ENCODE results near the gene DUSP2.

DUSP2 gene

DNA sequence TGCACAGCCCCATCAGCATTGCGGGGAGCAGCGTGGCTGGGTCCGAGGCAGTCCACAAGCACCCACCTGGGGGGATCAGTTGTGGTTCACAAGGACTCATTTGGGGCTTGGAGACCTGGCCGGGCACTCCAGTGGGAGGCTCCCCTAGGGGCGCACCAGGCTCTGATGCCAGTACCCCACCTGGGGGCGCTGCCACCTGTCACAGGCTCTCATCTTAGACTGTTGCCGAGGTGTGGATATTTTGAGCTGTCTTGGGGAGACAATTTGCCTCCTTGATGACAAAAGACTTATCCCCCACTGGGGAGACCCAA is 31.9 kb downstream of the DUSP2 start:
- no peak for DNase-seq

DNA sequence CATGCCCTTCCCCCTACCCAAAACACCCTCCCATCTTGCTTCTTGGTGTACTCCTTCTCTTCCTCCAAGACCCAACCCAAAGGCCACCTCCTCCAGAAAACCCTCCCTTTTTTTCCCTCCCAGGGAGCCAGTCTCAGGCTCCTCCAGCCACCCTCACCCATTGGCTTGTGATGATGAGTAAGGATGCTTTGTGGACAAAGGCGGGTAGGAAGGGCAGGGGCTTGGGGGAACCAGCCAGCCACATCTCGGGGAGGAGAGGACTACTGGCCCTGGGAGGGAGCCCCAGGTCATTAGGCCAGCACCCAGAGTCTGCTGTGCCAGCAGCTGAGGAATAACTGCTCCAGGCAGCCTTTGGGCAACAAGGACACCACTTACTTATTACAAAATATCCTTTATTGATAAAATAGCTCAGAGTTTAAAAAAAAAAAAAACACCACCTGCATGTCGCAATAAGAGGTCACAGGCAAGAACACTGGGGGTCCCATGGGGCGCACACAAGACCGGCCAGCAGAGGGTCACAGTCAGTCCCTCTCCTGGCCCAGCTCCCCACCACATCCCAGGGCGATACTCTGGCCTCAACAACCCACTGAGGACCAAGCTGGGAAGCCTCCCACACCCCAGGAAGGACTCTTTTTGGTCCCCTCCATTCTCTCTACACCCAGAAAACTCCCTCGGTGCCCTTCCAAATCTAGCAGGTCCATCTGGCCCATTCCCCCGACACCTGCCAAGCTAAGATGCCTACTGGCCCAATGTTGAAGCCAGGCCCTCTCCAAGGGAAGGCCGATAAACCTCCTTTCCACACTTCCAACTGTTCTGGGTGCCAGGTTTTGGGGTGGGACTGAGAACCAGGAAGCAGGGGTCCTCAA is 32.5 kb downstream of the DUSP2 start:
- DNase-seq: no peak

DNA sequence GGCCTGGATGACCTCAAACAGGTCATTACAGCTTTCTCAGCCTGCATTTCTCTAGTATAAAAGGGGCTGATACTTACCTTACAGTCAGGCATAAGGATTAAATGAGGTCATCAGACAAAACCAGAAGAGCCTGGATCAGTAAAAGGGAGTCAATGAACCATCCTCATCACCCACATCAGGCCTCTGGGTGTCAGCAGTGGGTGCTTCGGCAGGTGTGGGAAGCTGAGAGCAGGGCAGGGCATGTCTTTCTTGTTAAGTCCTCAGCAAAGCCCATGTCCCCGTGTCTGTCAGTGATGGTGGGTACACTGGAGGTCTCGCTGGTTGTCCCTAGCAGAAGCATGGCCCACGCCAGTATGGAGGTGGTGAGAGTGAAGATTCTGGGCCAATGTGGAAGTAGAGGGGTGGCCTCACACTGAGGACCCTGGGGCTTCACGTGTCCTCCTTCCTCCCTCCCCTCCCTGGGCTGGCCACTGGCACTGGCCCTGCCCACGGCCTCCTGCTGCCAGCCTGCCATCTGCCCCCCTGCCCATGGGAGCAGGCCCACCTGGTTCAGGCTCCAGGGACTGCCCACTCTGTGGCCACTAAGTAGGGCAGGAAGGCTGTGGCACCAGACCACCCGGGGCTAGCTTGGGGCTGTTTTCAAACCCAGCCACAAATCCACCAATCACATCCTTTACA is 33.3 kb downstream of the DUSP2 start:
- DNase-seq: peak; percentile 27

DNA sequence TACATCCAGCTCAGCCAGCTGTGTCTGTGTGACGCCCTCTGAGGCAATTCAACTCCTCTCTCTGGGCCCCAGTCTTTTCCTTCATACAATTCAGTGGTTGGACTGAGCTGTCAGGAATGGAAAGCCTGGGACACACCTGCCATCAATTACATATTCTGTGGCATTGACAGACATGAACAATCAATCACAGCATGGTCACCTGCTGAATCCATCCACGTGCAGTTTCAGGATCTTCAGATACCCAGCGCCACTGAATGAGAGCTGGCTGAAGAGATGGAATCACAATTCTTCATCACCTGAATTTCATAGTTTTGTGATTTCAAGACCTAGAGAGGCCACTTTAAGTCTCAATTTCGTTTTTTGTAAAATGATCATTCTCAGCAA is 34.0 kb downstream of the DUSP2 start:
- no peak for DNase-seq

DNA sequence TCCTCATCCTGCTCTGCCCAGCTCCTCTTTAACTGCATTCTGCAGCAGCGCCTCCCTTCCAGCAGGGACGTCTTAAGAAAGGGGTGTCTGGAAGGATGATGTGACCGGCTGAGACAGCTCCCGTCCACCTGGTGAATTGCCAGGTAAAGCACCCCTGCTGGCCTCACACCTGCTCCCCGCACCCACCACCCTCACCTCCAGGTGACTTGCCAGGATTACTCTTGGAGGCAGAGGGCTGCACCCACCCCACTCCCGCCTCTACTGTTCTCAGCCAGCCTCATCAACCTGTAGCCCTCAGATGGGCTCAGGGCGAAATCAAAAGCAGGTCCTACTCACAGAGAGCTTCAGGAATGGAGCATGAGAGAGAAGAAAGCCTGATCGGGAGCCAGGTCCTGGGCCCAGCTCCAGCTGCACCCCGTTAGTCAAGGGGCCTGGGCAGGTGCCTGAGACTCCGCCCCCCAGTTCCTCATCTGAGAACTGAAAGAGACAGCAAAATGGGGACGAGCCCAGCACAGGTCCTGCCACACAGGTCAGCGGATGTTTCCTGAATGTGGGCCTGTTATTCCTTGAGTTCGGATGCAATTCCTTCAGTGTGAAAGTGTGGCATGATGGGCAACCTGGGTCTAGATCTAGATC is 34.5 kb downstream of the DUSP2 start:
- no peak for DNase-seq

DNA sequence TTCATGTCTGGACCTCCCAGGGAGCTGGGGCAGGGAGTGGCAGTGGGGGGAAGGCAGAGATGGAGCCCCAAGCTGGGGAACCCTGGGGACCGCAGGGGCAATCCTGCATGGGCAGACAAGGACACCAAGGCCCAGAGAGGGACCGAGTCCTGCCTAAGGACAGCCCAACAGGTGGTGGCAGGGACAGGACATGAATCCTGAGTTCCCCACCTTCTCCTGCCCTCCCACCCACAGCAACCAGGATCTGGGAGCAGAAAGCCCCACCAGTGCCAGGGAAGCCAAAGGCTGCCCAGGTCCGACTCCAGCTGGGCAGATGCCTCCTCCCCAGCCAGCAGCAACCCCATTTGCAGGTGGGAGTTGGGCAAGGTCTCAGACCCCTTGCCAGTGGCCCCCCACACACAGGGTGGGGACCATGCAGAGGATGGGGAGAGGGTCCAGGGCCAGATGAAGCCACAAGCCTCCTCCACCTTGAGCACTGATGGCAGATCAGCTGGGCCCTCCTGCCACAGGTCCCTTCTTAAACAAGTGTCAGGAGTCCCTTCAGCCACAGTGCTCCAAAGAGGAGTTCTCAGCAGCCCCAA is 35.2 kb downstream of the DUSP2 start:
- no peak for DNase-seq

DNA sequence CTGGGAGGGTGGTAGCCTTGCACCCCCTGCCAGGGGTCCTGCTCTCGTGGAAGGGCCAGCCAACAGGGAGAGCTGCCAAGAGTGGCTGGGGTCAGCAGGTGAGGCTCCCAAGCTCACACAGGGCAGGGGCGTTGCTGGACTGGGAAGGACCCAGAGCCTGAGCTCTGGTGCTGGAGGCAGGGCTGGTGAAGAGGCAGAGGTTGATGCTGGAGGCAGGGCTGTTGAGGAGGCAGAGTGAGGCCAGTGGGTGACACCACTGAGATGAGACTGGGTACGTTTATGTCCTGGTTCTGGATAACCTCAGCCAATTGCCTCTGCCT is 35.9 kb downstream of the DUSP2 start:
- peak; percentile 21 for DNase-seq

DNA sequence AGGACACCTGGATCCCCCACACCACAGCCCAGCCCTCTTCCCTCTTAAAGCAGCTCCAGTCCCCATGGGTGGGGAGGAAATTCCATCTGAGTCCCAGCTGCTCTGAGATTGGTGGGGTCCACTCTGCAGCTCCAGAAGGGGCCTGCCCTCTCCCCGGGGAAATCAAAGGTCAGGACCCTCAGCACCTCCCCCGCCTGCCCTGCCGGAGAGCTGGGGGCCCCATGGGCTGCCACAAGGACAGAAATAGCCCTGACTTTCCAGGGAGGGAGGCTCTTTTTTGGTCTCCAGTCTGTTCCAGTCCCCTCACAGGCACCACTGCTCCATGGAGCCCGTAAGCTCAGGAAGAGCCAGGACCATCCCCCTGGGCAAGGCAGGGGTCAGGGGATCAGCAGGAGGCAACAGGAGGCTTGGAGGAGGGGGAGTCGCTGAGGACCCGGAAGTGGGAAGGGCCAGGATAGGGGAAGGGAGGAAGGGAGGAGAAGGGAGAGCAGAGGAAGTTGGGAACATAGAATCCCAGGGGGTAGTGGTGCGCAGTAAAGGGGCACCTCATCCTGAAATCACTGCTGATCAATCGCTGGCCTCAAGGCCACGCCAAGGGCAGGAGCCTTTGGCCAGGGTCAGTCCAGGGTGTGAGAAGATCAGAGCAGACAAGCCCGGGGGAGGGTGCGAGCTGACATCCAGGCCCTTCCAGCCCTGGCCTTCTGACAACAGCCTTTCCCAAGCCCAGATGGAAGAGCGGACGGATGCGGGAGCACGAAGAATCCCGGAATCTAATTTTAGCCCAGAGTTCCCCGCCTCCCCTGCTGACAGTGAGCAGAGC is 36.5 kb downstream of the DUSP2 start:
- DNase-seq: no peak

DNA sequence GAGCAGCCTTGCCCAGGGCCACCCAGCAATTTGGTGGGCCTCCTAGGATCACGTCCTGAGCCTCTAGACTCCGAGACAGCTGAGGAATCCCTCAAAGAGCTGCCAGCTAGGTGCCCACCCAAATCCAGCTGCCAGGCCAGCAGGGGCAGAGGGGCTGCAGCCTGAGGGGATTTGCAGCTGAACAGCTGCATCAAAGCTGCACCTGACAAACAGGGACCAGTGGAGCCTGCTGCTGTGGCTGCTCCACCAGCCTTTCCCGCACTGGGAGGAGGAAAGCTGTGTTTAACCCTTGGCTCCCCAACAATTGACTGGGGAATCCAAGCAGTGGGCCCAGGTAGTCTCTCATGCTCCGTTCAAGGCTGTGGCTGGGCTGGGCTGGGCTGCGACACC is 37.1 kb downstream of the DUSP2 start:
- no peak for DNase-seq

DNA sequence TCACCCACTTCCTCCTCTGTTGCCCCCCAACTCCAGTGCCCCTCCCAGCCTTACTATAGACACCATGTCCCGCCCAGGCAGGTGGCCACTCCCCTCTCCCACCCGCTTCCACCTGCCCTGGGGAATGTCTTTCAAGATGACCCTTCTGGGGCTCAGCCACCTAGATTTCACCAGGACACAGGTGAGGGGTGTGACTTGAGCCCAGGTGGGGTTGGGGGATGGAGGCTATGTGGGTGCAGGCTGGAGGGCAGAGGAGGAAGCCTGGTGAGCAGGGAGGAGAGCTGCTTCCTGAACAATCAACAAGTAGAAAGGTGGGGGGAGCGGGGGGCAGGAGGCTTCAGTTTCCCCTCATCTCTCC is 37.6 kb downstream of the DUSP2 start:
- no peak for DNase-seq

DNA sequence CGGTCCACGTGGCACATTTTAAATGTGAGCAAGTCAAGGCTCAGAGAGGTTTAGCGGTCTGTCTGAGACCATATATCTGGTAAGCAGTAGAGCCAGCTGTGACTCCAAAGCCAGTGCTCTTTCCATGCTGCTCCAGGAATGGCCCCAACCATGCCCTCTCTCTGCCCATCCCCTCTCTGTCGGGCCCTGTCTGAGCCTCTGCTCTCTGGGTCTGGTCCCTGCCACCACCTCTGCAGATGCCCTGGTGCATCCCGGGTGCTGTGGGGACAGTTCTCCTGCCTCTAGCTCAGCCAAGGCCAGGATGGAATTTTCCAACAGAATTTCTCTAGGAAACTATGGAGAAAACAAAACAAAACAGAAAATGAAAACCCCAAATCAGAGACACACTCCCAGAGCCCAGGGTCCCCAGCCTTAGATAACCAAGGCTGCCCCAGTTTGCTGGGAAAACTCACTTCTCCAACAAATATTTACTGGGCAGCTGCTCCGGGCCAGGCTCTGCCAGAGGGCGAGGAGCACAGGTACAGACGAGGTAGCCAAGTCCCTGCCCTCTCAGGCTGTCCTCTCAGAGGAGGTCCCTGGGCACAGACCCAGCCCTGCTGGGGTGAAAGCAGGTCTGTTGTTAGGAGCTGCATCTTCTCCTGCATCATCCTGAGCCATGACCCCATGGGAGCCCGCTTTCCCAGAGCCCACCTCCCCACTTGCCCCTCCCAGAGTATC is 38.1 kb downstream of the DUSP2 start:
- DNase-seq: no peak

DNA sequence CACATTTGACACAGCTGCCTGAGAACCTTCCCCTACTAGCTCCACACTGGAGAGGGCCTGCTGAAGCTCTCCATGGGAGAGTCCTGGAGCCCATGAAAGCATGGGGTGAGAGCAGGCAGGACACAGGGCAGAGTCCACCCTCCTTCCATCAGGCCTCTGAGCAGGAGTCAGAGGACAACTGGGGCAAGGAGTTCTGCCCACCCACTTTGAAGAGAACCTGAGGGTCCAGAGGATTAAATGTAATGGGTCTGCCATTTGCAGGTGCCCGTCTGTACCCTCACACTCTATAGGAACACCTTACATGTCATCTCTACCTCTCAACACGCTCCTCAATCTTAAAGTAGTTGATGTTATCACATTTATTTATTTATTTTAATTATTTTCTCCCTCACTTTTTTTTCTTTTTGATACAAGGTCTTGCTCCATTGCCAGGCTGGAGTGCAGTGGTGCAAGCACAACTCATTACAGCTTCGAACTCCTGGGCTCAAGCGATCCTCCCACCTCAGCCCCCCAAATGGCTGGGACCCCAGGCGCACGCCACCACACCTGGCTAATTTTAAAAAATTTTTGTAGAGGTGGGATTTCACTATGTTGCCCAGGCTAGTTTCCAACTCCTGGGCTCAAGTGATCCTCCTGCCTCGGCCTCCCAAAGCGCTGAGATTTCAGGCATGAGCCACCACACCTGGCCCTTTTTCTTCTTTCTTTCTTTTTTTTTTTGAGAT is 39.1 kb downstream of the DUSP2 start:
- no peak for DNase-seq

DNA sequence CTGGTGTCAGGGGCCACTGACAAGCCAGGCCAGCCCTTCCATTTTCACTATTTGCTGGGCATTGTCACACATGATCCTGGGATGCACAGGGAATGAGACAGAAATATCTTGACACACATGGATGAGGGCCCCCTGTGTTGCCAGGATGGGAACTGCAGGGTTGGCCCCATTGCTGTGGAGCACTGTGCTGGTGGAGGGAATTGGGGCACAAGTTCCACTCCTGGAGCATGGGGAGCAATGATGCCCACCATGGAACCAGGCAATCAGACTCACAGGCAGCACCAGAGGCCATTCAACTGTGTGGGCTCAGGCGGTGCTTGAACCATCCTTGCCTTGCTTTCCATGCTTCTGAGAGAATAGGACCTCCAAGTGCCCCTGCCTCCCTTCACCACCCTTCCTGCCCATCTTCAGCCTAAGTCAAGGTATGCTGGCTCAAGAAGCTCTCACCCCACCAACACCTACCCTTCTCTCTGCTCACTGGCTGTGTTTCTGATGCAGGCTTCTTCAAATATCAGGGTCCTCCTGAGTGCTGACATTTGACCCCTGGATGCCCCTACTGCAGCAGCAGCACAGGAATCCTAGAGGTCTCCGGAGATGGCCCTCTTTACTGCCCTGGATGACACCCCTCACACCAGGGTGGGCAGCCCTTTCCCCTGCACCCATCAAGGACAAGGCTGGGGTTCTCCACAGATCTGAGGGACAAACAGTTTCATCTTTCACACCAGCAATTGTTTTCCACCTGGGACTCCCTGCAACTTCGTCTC is 39.9 kb downstream of the DUSP2 start:
- no peak for DNase-seq

DNA sequence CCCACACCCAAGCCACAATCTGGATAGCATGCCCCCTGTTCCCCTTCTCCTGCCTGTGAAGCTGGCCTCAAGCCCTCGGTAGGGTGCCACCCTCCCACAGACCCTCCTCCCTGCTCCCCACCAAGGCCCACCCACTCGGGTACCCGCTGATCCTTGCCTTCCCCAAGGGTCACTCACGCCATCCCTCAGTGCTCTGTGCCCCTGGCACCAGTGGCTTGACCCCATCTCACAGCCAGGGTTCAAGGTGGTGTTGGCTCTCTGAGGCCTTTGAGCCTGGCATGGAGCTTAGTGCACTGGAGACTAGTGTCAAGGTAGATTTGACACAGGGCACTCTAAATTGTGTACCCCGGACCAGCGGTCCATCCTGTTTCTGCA is 40.8 kb downstream of the DUSP2 start:
- DNase-seq: no peak

DNA sequence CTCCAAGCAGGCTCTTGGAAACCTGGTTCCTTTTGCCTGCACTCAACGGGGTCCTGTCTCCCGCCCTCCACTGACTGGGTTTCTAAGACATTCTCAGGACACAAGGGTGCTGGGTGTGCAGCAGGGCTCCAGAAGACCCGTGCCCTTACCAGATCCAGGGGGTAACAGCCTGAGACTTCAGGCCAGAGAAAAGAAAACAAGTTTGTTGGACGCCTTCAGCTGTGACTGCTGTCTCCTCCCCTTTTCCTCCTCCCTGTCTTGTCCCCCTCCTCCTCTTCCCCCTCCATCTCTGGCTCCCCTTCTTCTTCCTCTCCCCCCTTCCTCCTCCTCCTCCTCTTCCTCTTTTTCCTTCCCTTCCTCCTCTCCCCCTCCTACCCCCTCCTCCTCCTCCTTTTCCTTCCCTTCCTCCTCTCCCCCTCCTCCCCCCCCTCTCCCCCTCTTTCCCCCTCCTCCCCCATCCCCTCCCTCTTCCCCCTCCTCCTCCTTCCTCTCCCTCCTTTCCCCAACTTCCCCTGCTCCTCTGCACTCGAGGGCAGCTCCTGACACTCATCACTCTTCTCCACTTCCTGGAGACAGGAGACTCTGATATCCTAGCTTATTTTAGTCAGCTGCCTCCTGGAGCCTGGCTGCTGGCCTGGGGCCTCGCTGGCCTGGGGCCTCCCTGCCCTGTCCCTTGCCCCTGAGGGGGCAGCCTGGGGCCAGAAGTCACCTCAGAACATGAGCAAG is 41.3 kb downstream of the DUSP2 start:
- DNase-seq: no peak

DNA sequence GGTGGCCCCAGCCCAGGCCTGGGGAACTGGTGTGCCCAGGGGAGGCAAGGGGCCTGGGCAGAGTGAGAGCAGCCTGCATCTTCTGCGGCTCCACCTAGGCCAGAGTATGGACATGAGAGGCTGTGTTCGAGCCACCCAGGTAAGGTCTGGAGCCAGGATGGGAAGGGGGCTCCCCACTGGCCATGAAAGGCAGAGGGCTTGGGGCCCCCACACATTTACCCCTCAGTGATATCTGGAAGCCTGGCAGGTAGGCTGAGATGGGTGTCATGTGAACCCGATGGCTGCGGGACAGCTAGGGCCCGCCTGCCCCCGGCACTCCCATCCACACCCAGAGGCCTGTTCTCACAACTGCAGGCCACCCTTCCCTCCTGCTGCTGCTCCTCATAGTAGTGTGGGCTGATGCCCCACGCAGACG is 42.0 kb downstream of the DUSP2 start:
- peak; percentile 18 for DNase-seq

DNA sequence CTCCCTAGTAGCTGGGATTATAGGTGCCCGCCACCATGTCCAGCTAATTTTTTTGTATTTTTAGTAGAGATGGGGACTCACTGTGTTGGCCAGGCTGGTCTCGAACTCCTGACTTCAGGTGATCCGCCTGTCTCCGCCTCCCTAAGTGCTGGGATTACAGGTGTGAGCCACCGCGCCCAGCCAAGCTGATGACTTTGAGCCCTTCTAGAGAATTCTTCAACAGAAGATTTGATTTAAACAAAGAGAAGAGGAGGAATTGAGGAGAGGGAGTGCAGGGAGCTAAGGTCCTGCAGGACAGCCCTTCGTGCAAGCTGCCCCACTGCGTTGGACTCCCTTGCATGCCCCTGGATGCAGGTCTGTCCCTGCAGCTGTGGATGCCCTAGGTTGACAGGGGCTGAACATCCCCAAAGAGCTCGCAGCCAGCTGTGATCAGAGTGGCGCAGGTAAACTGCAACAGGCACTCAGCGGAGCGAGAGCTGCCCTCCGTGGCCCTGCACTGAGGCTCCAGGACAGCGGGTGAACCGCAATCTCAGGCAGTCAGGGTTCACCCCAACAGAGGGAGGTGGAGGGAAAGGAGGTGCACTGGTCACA is 42.5 kb downstream of the DUSP2 start:
- DNase-seq: no peak

DNA sequence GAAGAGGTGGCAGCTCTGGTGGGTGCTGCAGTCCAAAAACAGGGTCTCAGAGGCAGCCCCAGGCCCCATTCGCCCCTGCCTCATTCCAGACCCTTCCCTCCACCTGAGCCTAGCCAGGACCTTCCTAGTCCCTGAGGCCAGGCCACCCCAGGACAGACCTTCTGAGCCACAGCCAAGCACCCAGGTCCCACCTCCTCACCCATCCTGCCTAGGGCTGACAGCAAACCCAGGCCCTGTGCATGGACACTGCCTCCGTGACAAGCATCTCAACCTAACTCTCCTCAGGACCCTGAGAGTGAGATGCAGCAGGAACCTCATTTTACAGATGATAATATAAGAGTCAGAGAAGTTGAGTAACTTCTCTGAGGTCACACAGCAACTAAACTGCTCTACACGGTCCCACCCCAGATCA is 44.3 kb downstream of the DUSP2 start:
- no peak for DNase-seq

DNA sequence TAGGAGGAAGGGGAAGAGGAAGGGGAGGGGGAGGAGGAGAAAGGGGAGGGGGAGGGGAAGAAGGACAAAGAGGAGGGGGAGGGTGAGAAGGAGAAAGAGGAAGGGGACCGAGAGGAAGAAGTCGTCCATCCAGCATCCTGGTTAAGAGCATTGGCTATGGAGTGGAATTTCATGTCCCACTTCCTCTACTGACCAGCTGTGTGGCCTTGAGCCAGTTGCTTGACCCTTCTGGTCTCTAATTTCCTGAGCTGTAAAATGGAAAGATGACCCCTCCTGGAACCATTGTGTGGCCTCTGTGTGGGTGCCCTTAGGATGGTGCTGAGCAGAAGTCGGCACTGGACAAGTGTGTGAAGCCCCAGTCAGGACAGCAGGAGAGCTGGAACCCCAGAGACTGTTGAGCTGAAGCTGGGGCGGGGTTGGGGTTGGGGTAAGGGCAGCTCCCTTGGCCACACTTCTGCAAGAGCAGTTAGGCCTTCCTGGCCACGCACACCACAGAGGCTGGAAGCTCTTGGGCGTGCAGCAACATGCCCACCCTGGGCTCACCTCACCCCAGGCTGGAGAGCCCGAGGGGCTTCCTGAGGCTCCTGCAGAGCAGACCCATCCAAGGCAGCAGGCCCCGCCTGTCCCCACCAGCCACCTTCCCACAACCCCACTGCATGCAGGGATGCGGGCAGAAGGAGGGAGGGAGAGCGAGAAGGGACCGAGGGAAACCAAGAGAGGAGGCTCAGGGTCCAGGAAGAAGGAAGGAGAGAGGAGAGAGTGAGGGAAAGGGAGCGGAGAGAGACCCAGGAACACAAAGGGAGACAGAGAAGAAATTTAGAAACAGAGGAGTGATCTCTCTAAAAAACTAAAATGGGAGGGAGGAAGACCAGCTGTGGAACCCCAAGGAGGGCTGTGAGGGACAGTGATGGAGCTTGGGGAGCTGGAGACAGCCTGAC is 45.1 kb downstream of the DUSP2 start:
- no peak for DNase-seq
